Dermis microvascular lymphatic vessel endothelial cell (primary cell): ENCODE data around the gene SMIM44. TPM values are rescaled to one million over a fixed set of nuclear protein-coding genes. Genes with fewer than 3 reads are reported as not detected.

Experiments used
- DNase-seq, 2 donors: peaks; one replicate each; pipeline versions ENCODE4 v3.0.0 to v3.0.0-alpha.2; 2010; ENCODE audit warnings: low read depth in 2 of 2
- total RNA-seq: library from RNA; depleted of rRNA; stranded (reverse); fragments of >200 nt; gene quantifications from 2 replicates; pipeline ENCODE4 v1.2.1, GENCODE V29; 2014

Gene SMIM44
- total RNA-seq, 1 donor from 2014 or later: not detected

GRCh38 chr19:3441986-3442329 is 41.3 kb downstream of the SMIM44 start:
- no peak for DNase-seq

DNA sequence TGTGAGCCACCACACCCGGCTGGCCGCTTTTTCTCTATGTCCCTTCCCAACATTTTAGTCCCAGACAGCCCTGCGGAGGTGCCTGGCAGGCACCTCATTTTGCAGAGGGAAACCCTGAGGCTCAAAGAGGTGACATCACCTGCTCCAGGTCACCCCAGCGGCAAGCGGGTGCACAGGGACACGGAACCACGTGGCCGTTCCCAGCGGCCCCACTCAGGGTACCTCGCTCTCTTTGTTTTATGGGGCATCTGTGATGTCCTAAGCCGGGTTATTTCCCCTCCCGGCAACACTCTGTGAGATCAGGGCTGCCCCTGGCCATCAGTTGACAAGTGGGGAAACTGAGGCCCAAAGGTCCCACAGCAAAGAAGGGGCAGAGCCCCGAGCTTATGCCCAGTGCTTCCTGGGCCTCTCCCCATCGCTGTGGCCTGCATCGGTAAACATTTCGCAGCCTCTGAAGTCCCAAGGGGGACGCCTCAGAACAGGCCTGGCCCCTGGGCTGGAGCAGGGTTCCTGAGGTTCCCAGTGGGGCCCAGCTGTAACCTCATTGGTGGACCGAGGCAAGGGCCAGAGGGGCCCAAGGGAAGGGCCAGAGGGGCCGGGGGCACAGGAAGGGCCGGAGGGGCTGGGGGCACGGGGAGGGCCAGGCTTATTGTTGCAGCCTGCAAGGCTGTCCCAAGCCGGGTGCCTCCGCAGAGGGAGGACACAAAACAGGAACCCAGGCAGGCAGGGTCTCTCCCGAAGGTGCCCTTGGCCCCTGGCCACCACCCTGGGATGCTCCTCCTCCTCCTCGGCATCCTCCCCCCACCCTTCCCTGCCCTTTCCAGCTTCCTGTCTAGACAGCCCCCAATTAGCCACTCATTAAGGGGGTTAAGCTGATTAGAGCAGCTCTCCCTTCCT is 41.9 kb downstream of the SMIM44 start:
- no peak for DNase-seq

GRCh38 chr19:3440082-3440481 is 43.2 kb downstream of the SMIM44 start:
- DNase-seq: no peak

GRCh38 chr19:3434630-3435553 is 48.3 kb downstream of the SMIM44 start:
- DNase-seq: peak; percentile 84 to 96

- DNase-seq: no peak
Measured at GRCh38 chr19:3433805-3434540, 49.3 kb downstream of the SMIM44 start.

GRCh38 chr19:3433313-3433712 is 49.9 kb downstream of the SMIM44 start:
- DNase-seq: peak in 1 of 2 donors; percentile 63

Other genes starting within 250 kb of the SMIM44 start
- 11.9 and 18.2 TPM in 2 replicates for gene NFIC, start 116.9 kb downstream of the SMIM44 start, total RNA-seq
- not detected in 2 replicates for gene SMIM24, start 2.9 kb downstream of the SMIM44 start, total RNA-seq
- 8.6 and 13.9 TPM in 2 replicates for gene DOHH, start 17.2 kb upstream of the SMIM44 start, total RNA-seq
- 28.4 and 29.8 TPM in 2 replicates for gene FZR1, start 22.9 kb upstream of the SMIM44 start, total RNA-seq
- not detected in 2 replicates for gene TEKTIP1, start 55.7 kb upstream of the SMIM44 start, total RNA-seq
- gene MFSD12, start 74.1 kb upstream of the SMIM44 start, total RNA-seq: 53.8 and 78.4 TPM in 2 replicates
- gene HMG20B, start 89.5 kb upstream of the SMIM44 start, total RNA-seq: 58.9 and 73.7 TPM in 2 replicates
- gene GIPC3, start 102.0 kb upstream of the SMIM44 start, total RNA-seq: 0.77 and 1.4 TPM in 2 replicates
- 1.9 and 2.1 TPM in 2 replicates for gene TBXA2R, start 123.4 kb upstream of the SMIM44 start, total RNA-seq
- gene CACTIN, start 143.3 kb upstream of the SMIM44 start, total RNA-seq: 18.6 and 25.8 TPM in 2 replicates
- gene PIP5K1C, start 217.0 kb upstream of the SMIM44 start, total RNA-seq: 19.4 and 42.0 TPM in 2 replicates
- gene TJP3, start 224.9 kb upstream of the SMIM44 start, total RNA-seq: under 0.01 TPM in 2 replicates